AG09319 (cell line): ENCODE results near the gene SCN4A.
"Not testable (repeated sequence)": the region's sequence is repeated elsewhere in the genome, so short reads cannot be mapped to it uniquely, and the experiment has no call there.

Experiments used
- DNase-seq: peaks from one replicate; pipeline ENCODE4 v3.0.0-alpha.2; 2010; ENCODE audit warnings: low read depth; ENCODE audit errors: extremely low read depth
- TF ChIP-seq, protein P1 (sequence below): IDR thresholded peaks from 2 replicates; pipeline ENCODE4 v1.5.1; 2011; ENCODE audit warnings: low read depth, mild to moderate bottlenecking, inconsistent platforms, low read length, moderate library complexity

Gene SCN4A

DNA sequence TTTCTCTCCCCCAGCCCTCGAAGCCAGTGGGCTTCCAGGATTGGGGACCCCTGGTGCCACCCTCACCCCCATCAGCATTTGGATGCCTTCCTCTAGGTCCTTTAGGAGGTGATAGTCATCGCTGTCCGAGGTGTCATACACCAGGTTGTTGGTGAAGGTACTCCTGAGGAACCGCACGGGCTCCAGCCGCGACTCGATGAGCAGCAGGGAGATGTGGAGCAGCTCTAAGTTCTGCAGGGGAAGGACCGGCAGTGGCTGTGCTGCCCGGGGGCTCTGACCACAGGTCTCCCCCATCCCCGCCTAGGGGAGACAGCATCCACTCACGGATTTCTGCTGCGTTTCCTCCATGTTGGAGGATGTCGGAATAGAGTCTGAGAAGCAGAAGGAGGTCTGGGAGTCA is 62.6 kb downstream of the SCN4A start:
- no peak for DNase-seq
- TF ChIP-seq, protein P1, sequence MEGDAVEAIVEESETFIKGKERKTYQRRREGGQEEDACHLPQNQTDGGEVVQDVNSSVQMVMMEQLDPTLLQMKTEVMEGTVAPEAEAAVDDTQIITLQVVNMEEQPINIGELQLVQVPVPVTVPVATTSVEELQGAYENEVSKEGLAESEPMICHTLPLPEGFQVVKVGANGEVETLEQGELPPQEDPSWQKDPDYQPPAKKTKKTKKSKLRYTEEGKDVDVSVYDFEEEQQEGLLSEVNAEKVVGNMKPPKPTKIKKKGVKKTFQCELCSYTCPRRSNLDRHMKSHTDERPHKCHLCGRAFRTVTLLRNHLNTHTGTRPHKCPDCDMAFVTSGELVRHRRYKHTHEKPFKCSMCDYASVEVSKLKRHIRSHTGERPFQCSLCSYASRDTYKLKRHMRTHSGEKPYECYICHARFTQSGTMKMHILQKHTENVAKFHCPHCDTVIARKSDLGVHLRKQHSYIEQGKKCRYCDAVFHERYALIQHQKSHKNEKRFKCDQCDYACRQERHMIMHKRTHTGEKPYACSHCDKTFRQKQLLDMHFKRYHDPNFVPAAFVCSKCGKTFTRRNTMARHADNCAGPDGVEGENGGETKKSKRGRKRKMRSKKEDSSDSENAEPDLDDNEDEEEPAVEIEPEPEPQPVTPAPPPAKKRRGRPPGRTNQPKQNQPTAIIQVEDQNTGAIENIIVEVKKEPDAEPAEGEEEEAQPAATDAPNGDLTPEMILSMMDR = no peak

DNA sequence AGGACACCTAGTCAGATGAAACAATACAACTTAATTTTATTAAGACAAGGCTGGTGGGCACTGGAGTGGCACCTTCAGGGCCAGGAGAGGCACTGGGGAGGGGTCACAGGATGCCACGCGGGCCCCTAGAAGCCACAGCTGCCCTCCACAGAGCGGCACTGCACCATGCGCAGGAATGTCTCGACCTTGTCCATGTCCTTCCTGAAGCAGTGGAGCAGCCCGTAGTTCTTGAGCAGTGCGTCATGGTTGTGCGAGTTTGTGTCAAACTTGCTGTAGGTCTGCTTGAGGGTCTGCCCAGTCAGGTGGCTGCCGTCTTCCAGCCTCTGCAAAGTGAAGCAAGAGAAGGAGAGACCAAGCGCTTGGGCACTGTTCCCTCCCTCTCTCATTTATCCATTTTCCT is 63.1 kb downstream of the SCN4A start:
- DNase-seq = not testable (repeated sequence)

DNA sequence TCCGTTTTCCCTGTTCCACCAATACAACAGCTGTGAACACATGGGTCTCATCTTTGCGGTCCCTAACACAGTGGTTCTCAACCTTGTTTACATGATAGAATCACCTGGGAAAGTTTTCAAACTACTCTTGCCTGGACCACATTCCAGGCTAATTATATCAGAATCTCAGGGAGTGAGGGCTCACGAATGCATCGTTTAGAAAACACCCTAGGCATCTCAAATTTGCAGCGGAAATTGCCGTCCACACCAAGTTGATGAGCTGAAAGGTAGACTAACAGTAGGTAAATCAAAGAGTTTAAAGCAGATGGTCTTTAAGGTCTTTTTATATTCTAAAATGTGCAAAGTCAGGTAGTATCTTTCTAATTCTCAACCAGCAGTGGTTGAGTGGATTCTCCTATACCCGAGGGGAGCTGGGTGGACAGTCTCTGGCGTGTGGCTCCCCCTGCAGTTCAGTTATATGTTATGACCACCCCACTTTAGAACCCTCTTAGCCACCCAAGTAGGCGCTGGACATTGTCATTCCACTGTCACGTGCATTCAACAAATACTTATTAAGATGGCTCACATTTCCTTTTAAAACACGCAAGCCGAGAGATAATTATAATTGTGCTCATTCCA is 65.4 kb downstream of the SCN4A start:
- TF ChIP-seq, protein P1 = peak; percentile 17
- not testable (repeated sequence) for DNase-seq

DNA sequence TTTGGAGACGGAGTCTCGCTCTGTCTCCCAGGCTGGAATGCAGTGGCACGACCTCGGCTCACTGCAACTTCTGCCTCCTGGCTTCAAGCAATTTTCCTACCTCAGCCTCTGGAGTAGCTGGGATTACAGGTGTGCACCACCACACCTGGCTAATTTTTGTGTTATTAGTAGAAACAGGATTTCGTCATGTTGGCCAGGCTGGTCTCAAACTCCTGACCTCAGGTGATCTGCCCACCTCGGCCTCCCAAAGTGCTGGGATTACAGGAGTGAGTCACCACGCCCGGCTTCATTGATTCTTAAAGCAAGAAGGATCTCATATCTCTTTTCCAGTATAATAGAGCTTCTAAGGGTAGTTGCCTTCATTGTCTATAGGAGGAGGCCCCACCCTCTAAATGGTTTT is 67.9 kb downstream of the SCN4A start:
- DNase-seq = not testable (repeated sequence)

DNA sequence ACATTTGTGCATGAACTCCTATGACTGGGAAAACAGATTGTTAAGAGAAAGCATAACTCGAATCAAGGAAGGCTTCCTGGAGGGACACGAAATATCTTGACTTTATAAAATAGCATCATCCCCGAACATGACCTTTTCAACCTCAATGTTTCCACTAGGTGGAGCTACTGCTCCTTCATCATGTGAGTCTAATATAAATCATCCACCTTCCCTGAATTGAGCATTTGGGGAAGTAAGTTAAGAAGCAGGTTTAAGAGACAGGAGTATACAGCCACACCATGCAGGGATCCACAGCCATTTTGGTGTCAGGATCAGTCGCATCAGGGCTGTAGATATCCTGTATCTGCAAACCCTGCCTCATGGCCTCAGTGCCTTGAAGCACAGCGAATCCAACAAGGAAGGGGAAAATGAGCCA is 68.9 kb downstream of the SCN4A start:
- TF ChIP-seq, protein P1 = peak; percentile 22
- DNase-seq = not testable (repeated sequence)

DNA sequence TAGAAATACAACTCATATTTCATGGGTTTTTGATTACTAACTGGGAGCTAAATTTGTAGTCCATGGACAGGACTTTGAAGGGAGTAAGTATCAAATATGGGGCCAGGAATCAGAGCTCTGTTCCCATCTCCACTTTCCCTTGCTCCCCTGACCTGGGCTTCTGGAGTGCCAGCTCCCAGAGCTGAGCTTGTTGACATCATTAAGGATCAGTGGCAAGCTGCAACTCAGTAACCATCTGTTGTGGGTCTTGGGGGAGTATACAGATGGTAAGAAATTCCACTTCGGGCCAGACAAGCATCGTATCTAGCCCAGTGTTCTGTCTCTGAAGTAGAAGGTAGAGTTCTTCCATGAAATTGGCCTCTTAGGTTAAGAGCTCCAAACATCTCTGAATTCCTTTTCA is 70.7 kb downstream of the SCN4A start:
- not testable (repeated sequence) for DNase-seq

DNA sequence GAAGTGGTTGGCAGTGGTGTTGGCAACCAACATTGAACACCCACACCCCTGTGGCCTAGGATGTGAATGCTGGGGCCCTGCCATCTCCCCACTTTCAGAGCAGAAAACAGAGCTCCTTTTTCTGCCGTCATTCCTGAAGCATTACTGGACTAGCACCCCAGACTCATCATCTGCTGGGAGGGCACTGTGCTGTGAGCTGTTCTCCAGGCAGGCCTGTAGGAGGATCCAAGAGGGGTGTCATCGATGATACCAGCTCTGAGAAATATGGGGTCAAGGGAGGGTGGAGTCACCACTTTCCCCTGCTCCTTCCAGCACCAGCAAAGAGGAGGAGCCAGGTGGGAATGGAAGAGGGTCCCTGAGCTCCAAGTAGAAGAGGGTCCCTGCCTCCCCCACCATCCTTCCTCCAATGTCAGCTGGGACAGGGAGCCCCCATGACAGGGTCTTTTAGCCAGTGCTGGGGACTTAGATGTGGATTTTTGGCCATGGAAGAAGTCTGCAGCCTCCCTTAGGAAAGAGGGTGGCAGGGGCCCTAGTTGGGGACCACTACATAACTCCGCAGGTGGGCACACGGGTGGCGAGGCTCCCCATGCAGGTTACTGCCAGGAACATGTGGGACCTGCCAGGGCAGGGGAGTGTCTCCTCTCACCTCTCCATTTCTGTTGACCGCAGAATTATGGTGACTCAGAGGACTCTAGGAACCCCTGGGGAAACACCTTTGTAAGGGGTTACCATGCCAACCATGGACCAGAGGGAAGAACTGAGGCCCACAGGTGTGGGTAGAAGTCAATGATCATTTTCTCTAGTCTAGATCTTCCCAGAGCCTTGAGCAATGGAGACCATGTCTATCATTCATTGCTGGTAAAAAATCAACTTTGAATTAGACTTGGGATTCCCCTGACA is 73.6 kb downstream of the SCN4A start:
- not testable (repeated sequence) for DNase-seq

DNA sequence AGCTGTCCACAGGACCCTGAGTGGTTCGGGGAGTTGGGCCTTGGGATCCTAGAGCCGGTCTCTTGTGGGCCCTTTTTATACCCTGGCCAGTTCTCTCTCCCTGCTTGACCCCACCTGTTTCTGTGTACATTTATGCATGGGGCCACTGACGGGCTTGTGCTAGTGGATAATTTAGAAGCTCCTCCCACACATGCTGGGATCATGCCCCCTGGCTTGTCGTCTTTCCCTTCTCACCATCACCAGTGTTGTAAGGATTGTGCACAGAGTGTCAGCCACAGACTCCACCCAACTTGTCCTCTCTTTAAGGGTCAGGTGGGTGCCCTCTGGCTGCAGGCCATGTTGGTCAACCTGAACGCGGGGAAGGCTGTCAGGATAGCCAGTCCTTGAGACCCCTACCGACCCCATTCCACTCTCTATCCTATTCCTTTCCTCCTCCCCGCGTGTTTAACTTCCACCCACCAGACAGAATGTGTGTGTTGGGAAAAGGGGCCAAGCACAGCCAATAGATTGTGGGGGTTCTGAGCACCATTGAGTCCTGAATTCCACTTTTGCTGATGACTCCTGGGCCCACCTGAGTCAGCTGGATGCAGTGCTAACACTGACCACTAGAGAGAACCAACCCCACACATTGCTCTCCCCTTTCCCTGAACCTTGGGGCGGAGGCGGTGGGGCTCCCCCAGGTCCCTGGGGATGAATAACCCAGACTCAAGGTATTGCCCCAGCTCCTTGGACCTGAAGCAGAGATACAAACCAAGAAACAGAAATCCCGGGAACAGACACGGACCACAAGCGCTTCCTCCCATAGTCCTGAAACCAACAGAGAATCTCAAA is 76.0 kb downstream of the SCN4A start, which contains the start of gene CSH1:
TSS of gene CSH1 (minus strand) at position 51 of the 831 bp plus-strand sequence. CDS start 63 bp downstream, outside the sequence.
- DNase-seq = not testable (repeated sequence)

DNA sequence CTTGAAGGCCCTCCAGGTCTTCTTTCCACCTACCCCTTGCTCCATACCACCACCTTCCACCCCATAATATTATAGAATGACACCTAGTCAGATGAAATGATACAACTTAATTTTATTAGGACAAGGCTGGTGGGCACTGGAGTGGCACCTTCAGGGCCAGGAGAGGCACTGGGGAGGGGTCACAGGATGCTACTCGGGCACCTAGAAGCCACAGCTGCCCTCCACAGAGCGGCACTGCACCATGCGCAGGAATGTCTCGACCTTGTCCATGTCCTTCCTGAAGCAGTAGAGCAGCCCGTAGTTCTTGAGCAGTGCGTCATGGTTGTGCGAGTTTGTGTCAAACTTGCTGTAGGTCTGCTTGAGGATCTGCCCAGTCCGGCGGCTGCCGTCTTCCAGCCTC is 77.9 kb downstream of the SCN4A start:
- DNase-seq = not testable (repeated sequence)

DNA sequence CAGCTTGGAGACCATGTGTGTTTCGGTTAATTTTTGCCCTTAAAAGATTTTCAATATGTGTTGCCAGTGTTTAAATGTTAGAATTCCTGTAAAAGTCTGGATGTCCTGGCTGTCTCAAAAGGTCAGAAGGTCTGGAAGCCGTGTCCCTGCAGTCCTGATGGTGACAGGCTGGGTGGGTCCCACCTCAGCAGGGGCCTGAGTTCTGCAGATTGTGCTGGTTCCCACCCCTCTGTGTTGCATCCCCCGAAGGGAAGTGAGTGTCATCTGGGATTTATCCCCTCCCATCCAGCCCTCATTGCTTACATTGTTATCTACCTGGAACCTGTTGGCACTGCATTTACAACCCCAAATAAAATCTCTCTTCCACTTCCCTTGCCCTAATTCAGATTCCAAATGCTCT is 78.7 kb downstream of the SCN4A start:
- DNase-seq = not testable (repeated sequence)

DNA sequence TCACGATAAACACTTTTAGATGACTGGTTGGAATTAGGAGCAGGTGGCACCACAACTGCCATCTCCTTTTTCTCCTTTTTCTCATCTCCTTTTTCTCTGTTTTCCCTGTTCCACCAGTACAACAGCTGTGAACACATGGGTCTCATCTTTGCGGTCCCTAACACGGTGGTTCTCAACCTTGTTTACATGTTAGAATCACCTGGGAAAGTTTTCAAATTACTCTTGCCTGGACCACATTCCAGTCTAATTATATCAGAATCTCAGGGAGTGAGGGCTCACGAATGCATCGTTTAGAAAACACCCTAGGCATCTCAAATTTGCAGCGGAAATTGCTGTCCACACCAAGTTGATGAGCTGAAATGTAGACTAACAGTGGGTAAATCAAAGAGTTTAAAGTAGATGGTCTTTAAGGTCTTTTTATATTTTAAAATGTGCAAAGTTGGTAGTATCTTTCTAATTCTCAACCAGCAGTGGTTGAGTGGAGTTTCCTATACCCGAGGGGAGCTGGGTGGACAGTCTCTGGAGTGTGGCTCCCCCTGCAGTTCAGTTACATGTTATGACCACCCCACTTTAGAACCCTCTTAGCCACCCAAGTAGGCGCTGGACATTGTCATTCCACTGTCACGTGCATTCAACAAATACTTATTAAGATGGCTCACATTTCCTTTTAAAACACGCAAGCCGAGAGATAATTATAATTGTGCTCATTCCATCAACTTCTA is 80.2 kb downstream of the SCN4A start:
- DNase-seq = not testable (repeated sequence)
